ENCODE results near the gene DNAJA3.

GRCh38 chr16:4468972-4469371 lies 43.3 kb downstream of the DNAJA3 start:
- TF ChIP-seq POLR2A (IDR thresholded peaks at IDR 0.05; ENCODE audit: low read length) (no peak), GATA1 (IDR thresholded peaks at IDR 0.05; ENCODE audit: low read depth, low read length) (no peak)

All from erythroblast (primary cell).